Measurements from ENCODE around the gene FLRT1.

Gene FLRT1

GRCh38 chr11:64048042-64048854 is 12.5 kb downstream of the FLRT1 start:
- no peak for DNase-seq (ENCODE audit: low spot score)

GRCh38 chr11:64049509-64049908 is 13.8 kb downstream of the FLRT1 start:
- DNase-seq (ENCODE audit: low spot score): no peak

- DNase-seq (ENCODE audit: low spot score): no peak
Measured at GRCh38 chr11:64051297-64051696, 15.6 kb downstream of the FLRT1 start.

GRCh38 chr11:64052436-64052835 is 16.7 kb downstream of the FLRT1 start:
- DNase-seq (ENCODE audit: low spot score): no peak

GRCh38 chr11:64052938-64053622 is 17.3 kb downstream of the FLRT1 start:
- DNase-seq (ENCODE audit: low spot score): no peak

- no peak for DNase-seq (ENCODE audit: low spot score)
Measured at GRCh38 chr11:64053699-64054098, 18.0 kb downstream of the FLRT1 start.

- DNase-seq (ENCODE audit: low spot score): no peak
Measured at GRCh38 chr11:64055077-64055476, 19.3 kb downstream of the FLRT1 start.

GRCh38 chr11:64056213-64056785 is 20.6 kb downstream of the FLRT1 start:
- no peak for DNase-seq (ENCODE audit: low spot score)

GRCh38 chr11:64056861-64057260 is 21.1 kb downstream of the FLRT1 start:
- no peak for DNase-seq (ENCODE audit: low spot score)

- no peak for DNase-seq (ENCODE audit: low spot score)
Measured at GRCh38 chr11:64057890-64058289, 22.2 kb downstream of the FLRT1 start.

- no peak for DNase-seq (ENCODE audit: low spot score)
Measured at GRCh38 chr11:64058494-64058893, 22.8 kb downstream of the FLRT1 start.

GRCh38 chr11:64059339-64060140 is 23.8 kb downstream of the FLRT1 start:
- DNase-seq (ENCODE audit: low spot score): no peak

GRCh38 chr11:64060263-64060860 is 24.6 kb downstream of the FLRT1 start:
- no peak for DNase-seq (ENCODE audit: low spot score)

GRCh38 chr11:64060861-64061444 is 25.2 kb downstream of the FLRT1 start:
- DNase-seq (ENCODE audit: low spot score): peak; percentile 80

GRCh38 chr11:64062185-64063039 is 26.7 kb downstream of the FLRT1 start:
- no peak for DNase-seq (ENCODE audit: low spot score)

- DNase-seq (ENCODE audit: low spot score): no peak
Measured at GRCh38 chr11:64063777-64064176, 28.0 kb downstream of the FLRT1 start.

- no peak for DNase-seq (ENCODE audit: low spot score)
Measured at GRCh38 chr11:64064374-64065140, 28.8 kb downstream of the FLRT1 start.

GRCh38 chr11:64065141-64065465 is 29.4 kb downstream of the FLRT1 start:
- no peak for DNase-seq (ENCODE audit: low spot score)

- DNase-seq (ENCODE audit: low spot score): no peak
Measured at GRCh38 chr11:64065712-64066111, 30.0 kb downstream of the FLRT1 start.
